H4 (cell line): ENCODE results near the gene PGS1. TPM values are rescaled to one million over a fixed set of nuclear protein-coding genes. Genes with fewer than 3 reads are reported as not detected.

ENCODE experiments used
- DNase-seq: peaks from one replicate; pipeline ENCODE4 v3.0.0-alpha.2; 2015; ENCODE audit warnings: low spot score
- total RNA-seq: library from RNA; depleted of rRNA; stranded (reverse); fragments of >200 nt; shearing (Covaris generic); gene quantifications from 2 replicates; pipeline ENCODE4 v1.2.3, GENCODE V29; 2014

Gene PGS1
- total RNA-seq, 1 experiment from 2014 or later: 20.4 TPM

DNA sequence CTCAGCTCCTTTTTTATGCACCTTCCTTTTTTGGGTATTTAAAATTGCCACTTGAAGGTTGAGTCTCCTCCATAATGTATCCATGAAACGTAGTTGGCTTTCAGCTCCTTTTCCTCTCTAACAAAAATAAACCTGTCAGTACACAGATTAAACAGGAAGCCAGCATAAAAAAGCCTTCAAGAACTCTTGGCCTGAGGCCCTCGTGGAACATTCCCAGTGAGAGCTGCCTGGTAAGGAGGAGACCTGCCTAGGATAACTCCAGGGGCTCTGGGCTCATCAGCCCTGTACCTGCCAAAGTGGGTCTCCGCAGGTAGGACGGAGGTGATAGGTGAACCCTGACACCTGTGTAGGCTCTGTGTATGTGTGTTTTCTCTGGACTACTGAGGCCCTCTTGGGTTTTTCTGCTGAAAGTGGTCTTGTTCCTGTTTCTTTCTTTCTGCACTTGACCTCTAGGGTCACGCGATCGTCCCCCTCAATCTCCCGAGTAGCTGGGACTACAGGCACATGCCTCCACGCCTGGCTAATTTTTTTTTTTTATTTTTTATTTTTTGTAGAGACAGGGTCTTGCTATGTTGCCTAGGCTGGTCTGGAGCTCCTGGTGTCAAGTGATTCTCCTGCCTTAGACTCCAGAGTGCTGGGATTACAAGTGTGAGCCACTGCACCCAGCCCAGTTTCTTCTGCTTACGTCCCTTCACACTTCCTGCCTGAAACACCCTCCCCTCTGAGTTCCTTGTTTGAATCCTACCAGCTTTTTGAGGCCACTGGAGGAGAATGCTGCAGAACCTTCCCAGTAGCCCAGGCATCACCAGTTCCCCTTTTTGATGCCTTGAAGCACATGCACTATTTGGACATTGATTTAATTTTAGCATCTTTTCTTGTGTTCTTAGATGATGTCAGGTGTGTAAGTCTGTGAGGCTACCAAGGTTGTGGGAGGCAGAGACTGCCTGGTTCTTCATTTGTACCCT, 9.8 kb downstream of the PGS1 start:
- DNase-seq: no peak

DNA sequence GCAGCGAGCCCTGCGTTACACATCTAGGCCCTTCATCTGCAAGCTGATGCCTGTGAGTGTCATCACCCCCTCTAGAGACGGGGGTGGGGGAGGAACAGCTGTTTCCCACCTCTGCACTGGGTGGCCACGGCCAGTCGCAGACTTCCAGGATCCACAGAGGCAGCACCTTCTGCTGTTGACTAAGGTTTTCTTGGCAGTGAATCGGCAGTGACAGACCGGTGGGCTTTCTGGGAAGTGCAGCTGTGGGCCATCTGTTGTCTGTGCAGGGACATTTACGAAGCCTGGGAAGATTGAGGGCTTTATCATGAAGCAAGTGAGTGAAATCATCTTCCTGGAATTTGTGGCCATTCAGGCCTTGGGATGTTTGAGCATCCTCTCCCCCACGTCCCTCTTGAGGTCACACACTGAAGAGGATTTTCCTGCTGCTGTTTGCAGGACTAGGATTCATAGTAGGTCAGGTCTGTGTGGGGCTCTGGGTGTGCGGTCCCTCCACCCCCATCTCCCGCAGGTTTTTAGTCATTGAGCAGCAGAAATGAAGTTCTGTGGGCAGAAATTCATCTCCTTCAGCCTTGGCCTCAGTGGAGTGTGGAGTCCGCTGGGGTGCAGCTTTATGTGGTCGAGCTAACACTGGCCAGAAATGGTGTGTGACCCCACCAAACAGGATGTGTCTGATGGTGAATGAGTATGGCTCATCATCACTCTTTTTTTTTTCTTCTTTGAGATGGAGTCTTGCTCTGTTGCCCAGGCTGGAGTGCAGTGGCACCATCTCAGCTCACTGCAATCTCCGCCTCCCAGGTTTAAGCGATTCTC, 12.0 kb downstream of the PGS1 start:
- peak; percentile 75 for DNase-seq

DNA sequence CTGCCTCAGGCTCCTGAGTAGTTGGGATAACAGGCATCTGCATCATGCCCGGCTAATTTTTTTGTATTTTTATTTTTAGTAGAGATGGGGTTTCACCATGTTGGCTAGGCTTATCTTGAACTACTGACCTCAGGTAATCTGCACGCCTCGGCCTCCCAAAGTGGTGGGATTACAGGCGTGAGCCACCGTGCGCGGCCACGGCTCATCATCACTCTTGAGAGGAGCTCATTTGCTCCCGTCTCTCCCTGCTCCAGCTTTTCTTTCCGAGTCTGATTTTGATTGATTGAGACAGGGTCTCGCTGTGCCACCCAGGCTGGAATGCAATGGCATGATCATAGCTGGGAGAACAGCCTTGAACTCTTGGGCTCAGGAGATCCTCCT, 12.6 kb downstream of the PGS1 start:
- DNase-seq: no peak

DNA sequence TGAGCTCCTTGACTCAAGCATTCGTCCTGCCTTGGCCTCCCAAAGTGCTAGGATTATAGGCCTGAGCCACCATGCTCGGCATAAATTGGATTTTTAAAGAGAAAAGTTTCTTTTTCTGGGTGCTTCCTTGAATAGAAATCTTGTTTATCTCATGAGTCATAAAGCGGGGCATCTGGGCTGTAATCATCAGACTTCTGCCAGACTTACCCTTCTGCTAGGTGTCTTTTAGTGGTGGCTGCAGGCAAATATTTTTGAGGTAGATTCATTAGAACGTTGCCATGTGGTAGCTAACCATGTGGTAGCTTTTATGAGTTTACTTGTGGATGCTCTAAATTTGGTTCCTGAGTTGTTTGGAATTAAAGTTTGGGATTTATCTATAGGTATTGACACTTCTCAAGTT, 13.4 kb downstream of the PGS1 start:
- peak; percentile 70 for DNase-seq

DNA sequence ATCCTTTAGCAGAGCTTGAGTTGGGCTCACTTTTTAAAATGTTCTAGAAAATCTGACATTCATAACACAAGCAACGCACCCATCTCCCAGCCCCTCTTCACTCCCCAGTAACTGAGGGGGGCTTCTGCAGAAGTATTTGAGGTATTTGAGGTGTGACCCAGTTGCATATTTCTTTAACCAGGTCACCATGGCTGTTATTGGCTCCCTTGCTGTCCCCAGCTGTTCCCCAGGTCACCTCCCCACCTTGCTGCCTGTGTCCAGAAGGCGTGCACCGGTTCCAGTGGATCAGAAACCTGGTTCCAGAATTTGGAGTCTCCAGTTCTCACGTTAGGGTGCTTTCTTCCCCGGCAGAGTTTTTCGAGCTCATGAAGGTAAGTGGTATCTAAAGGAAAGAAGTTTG, 13.8 kb downstream of the PGS1 start:
- no peak for DNase-seq

DNA sequence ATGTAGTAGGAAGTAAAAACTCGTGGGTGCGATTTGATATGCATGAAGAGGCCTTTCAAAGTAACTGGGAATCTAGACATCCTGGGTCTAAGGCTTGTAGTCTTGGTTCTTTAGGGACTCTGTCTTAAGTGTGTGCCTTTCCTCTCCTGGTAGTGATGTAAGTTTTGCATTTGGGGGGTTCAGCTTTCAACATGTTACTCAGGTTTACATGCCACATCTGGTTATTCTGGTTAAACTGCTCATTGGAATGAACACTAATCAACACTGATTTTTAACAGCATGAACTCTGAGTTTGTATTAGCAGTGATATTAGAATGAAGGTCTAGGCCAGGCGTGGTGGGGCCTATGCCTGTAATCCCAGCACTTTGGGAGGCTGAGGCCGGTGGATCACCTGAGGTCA, 15.1 kb downstream of the PGS1 start:
- no peak for DNase-seq

DNA sequence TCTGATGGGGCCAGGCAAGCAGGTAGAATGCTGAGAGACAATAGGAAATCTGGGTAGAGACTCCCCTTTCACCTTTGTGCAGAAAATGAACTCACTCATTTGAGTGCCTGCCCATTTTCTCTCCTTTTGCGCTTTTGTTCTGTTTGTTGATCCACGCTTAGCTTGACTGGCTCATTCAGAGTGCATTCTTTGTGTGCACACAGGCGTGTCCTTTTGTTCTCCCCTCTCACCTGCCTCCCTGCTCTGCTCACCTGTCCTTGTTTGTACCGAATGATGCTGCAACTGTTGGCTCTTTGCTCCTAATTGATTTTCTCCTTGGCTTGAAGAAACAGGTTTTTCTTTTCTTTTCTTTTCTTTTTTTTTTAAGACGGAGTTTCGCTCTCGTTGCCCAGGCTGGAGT, 15.8 kb downstream of the PGS1 start:
- no peak for DNase-seq

DNA sequence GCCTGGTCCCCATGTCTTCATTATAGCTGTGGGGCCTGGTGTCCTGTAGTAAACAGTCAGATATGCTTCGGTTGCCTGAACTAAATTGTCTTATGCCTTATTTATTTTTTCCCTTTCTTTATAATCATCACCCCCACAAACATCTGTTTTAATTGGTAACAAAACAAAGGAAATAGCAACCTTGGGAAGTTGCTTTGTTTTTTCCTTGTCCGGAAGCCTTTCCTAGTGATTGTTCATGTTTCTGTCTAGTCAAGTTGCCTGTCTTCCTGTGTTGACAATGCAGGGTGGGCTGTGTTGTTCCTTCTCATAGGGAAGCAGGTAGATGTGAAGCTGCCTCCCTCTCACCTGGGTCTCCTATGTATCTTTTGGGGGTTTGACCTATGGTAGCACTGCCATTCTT, 16.7 kb downstream of the PGS1 start:
- DNase-seq: no peak

DNA sequence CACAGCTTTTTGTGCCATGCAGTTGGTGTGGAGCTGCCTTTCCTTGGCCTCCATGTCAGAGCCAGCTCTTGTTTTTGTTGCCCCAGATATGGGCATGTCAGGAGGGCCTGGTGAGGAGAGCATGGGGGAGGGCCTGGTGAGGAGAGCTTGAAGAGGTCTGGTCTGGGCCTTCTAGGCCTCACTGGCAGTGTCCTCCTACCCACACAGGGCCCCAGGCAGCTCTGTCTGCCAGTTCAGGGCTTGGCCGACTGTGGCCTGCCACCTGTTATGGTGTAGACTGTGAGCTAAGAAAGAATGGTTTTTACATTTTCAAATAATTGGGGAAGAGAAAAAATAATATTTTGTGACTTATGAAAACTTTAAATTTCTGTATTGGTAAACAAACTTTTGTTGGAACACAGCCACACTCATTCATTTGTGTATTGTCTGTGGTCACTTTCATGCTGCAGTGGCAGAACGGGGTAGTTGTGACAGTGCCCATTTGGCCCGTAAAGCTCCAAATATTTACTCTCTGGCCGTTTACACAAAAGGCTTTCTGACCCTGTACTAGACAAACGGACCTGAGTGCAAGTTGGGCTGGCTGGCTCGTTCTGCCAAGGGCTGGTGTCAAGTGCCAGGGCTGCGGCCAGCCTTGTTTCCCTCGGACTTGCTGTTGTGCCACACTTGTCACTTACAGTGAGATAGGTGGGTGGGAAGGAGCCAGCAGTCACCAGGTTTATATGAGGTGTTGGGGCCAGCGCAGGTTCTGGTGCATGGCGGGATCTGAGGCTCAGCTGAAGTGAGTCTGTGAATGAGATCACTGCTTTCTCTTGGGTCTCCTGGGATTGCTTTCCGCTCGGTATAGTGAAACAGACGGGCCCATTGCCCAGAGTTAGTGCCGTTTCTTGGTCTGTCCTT, 18.2 kb downstream of the PGS1 start:
- no peak for DNase-seq

DNA sequence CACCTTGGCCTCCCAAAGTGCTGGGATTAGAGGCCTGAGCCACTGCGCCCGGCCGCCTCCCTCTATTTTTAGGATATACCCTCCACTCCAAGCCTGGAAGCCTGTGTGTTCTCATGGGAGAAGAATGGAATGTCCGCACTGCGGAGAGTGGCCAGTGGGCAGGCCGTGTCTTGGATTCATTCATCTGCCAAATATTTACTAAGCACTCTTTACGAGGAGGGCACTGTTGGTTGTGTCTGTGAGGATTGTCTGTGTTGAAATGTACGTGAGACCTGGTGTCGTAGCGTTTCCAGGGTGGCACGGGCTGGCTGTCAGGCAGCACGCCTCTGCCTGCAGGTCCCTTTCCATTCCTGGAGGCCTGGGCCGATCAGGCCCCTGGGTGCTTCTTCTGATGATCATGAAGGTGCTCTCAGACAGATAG, 19.2 kb downstream of the PGS1 start:
- DNase-seq: no peak

DNA sequence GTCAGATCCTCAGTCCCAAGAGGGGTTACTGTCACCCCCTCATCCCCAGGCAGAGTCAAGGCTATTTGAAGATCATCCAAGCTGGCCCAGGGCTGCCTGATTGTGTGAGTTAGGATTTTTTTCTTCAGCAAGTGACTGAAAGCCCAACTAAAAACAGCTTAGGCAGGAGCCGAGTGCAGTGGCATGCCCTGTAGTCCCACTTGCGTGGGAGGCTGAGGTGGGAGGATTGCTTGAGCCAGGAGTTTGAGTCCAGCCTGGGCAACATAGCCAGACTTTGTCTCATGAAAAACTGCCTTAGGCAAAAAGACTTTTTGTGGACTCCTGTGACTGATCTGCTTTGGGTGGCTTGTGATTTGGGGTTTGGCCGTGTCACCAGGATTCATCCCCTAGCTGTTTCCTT, 19.9 kb downstream of the PGS1 start:
- DNase-seq: no peak

DNA sequence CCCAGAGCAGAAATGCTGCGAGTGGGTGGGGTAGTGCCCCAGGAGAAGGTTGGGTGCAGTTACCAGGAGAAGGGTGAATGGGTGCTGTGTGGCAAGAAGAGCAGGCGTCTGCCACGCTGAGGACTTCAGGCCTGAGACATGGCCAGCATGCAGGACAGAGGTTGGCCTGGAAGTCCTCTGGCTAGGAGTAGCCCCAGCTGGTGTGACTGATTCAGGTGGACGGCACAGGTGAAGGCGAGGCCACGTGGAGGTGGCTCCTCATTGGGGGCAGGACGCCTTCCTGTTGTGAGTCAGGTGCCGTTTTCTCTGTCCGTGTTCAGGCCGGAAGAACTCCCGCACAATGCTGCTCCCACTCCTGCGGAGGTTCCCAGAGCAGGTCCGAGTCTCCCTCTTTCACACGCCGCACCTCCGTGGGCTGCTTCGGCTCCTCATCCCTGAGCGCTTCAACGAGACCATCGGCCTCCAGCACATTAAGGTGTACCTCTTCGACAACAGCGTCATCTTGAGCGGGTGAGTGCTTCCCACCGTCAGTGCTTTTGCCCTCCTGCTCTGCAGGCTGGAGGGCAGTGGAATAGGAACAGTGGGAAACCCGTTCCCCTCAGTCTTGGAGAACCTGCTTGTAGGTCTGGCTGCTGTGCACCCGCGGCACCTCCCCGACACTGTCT, 20.7 kb downstream of the PGS1 start:
- no peak for DNase-seq

DNA sequence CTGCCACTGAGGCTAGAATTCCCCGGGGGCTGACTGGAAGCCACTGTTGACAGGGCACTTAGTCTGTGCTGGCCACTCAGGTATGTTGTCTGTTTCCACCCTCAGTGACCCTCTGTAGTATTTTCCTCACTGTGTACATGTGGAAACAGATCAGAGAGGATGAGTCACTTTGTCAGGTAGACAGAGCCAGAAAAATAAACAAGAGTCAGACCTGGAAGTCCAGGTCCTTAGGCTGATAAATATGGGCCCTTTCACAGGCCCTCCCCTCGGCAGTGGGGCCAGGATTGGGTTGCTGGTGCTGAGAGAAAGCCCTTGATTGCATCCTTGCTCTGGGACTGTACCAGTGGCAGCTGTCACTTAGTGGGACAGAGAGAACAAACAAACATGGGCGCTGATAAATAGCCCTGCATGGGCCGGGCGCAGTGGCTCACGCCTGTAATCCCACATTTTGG, 21.3 kb downstream of the PGS1 start:
- no peak for DNase-seq

DNA sequence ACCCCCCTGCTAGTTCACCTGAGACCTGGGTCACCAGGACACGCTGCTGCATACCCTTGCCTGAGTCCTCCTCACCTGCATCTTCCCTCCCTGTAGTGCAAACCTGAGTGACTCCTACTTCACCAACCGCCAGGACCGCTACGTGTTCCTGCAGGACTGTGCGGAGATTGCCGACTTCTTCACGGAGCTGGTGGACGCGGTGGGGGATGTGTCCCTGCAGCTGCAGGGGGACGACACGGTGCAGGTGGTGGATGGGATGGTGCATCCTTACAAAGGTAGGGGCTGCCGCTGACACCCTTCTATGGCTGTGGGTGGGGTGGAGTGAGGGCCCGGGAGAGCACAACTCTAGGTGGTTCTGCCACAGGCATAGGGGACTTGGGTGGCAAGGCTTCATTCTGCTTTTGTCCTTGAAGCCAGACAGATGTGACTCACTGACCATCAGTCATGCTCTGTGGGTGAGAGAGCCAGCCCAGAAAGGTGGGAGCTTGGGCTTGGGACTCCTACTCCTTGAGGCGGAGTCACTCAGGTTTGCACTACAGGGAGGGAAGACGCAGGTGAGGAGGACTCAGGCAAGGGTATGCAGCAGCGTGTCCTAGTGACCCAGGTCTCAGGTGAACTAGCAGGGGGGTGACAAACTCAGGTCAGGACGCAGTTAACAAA, 22.3 kb downstream of the PGS1 start:
- no peak for DNase-seq

DNA sequence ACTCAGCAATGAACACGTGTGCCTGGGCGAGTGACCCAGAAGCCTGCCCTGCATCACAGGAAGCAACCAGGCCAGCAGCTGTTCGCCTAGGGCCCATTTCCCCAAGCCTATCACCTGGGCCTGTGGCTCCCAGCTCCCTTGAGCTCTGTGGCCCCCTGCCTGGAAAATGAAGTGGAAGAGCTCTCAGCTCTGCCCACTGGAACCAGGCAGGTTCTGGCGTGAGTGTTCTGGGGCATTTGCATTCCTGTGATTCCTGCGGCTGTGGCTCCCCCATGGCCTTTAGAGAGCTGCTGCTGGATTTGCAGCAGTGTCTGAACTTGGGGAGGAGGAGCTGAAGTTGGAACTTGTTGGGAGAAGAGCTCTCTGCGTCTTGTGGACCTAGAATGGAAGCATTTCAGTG, 22.8 kb downstream of the PGS1 start:
- DNase-seq: no peak

DNA sequence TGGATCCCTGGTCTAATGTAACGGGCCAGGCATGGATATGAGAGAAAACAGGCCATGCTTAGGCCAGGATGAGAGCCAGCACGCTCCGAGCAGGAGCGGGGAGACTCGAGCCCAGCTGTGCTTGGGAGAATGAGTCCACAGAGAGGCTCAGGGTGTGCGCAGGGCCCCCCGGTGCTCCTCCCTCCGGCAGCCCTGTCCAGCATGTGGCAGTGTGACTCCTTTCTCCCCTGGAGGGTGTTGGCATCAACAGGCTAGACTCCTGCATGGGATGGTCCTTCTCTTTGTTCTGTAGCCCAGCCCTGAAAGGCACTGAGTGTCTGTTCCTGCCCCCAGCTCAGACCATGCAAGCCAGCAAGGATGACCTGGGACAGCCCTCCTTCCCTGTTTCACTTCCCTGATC, 23.4 kb downstream of the PGS1 start:
- DNase-seq: no peak

DNA sequence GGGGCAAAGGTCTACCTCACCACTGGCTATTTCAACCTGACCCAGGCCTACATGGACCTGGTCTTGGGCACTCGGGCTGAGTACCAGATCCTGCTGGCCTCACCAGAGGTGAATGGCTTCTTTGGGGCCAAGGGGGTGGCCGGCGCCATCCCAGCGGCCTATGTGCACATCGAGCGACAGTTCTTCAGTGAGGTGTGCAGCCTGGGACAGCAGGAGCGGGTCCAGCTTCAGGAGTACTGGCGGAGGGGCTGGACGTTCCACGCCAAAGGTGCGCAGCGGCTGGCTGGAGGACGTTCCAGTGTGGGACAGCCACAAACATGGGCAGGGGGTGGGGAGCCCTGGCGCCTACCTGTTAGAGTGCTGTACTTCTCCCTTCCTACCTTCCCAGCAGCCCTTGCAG, 25.4 kb downstream of the PGS1 start:
- no peak for DNase-seq

DNA sequence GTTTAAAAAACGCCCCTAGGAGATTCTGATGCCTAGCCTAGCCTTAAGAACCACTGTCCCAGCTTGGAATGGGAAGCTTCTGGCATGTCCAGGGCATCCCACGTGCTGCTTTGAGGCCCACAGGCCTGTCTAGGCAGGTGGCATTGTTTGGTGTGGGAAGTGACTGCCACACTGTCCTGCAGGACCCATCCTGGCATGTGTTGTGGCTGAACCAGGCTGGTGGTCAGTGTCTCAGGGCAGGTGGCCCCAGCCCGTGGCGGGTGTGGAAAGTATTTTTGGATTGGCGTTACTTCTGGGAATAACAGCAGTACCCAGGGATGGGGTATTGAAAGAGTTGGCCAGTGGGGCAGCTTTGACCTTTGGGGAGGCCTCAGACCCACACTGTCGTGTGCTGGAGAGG, 27.9 kb downstream of the PGS1 start:
- no peak for DNase-seq

DNA sequence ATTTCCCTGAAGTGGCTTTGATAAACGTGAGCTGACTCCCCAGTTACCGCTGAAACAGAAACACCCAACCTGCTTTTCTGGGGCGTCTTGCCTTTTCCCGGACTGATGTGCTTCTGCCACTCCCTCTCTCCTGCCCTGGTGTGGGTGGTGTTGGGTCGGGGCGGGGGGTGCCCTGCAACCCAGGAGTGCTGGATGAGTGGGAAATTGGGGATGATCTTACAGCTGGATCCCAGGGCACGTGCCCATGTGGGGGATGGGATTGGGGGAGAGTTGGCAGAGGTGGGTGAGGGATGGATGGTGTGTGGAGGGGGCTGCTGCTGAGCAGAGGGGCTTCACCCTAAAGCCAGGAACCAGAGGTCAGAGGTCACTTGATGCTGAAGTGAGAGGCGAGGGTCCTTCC, 28.5 kb downstream of the PGS1 start:
- no peak for DNase-seq

DNA sequence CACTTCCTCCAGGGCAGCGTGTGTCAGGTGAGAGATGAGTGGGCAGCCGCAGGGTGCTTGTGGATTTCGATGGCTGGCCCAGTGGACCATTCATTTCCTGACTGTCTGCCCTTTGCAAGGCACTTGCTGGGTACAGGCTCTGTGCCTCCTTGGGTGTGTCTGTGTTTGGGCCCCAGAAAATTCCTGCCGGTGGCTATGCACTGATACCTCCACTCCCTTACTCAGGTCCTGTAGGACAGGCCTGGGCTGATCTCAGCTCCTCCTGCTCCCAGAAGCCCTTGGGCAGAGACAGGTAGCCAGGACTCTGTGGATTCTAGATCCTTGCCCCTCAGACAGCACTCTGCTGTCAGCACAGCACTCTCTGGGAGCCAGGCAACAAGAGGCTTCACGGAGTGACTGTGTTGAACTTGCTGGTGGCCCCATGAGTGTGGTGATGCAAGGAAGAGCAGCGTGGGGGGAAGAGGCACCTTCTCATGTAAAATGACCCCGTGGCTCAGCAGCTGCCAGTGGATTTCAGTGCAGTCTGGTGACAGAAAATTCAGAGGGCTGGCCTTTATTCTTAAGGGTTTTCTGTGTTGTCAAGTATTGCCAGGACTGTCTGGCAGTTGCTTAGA, 29.0 kb downstream of the PGS1 start:
- DNase-seq: no peak
